22Rv1 (cell line): ENCODE measurements around the gene CTTNBP2.

Experiments used
- CTCF ChIP-seq: fragments of 450-650 bp; IDR thresholded peaks from 2 replicates; pipeline ENCODE4 v1.5.1; 2017; ENCODE audit warnings: mild to moderate bottlenecking
- ZFX ChIP-seq: fragments of 450-650 bp; IDR thresholded peaks from 2 replicates; pipeline ENCODE4 v1.6.1; 2017; ENCODE audit warnings: antibody characterized with exemption, borderline replicate concordance

DNA sequence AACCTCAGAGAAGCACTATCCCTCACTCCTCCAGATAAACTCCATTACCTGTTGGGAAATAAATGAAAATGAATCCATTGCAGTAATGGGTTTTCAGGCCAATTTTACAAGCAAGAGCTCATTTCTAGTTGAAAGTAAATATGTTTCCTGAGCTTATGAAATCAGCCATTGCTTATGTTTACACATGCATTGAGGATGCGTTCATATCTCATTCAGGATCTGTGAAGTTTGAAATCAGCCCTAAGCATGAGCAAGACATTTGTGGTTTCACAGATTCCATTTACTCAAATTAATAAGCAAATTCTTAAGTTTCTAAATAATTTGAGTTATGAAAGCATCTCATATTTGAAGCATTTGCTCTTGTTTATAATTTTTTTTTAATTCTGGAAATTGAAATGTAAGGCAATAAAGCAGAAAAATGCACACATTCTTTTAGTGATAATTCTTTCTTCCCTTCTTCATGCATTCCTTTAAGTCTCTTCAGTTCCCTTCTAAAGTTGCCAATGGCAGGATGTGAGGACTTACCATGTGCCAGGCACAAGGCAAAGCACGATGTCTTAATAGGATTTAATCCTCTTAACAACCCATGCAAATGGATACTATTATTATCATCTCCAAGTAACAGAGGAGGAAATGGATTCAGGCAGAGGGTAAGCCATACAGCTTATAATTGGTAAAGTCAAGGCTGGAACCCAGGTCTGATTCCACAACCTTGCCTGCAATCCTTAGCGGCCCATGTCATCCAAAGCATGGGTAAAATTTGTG lies 35.0 kb upstream of the CTTNBP2 start:
- TF ChIP-seq CTCF = no peak
- TF ChIP-seq ZFX = no peak
